ENCODE data around the gene PPP1R9B.

GRCh38 chr17:50100480-50100883 lies 50.0 kb downstream of the PPP1R9B start:
- TF ChIP-seq EZH2 (IDR thresholded peaks at IDR 0.05; ENCODE audit: borderline replicate concordance), result no peak
- no peak for TF ChIP-seq CTCF (IDR thresholded peaks at IDR 0.05; ENCODE audit: poor library complexity)
- TF ChIP-seq EZH2phosphoT487 (IDR thresholded peaks at IDR 0.05; ENCODE audit: low read depth, severe bottlenecking, unreplicated experiment), result no peak

All from hepatocyte (in vitro differentiated cells).